Urinary bladder (tissue), 4 donors: Measurements from ENCODE around the gene DGKD. TPM values are rescaled to one million over a fixed set of nuclear protein-coding genes. Genes with fewer than 3 reads are reported as not detected.
"Not testable (repeated sequence)": the region's sequence is repeated elsewhere in the genome, so short reads cannot be mapped to it uniquely, and the experiment has no call there.

Experiments
- DNase-seq: peaks from one replicate; pipeline ENCODE4 v3.0.0-alpha.2; 2015; ENCODE audit errors: extremely low spot score
- H3K27ac ChIP-seq: one replicate; pipeline ENCODE4 v1.5.1; 2013; ENCODE audit warnings: low read depth, mild to moderate bottlenecking, moderate library complexity
- H3K36me3 ChIP-seq: one replicate; pipeline ENCODE4 v1.6.1; 2013; ENCODE audit warnings: mild to moderate bottlenecking, moderate library complexity; ENCODE audit not compliant: insufficient read depth
- H3K4me1 ChIP-seq: one replicate; pipeline ENCODE4 v1.6.1; 2013; ENCODE audit warnings: mild to moderate bottlenecking, moderate library complexity; ENCODE audit not compliant: insufficient read depth
- H3K4me3 ChIP-seq: one replicate; pipeline ENCODE4 v1.5.1; 2013; ENCODE audit warnings: low read depth, low read length
- WGBS: extraction: QIAGEN DNeasy Blood & Tissue Kit; methylation state at CpG from one replicate; pipeline ENCODE4 v1.1.7; 2013; 5-methylcytosine and 5-hydroxymethylcytosine counted together
- polyA plus RNA-seq: library from polyadenylated mRNA; stranded (reverse); fragments of 200-250 nt; gene quantifications from one replicate; pipeline ENCODE4 v1.2.3, GENCODE V29; 2013
- total RNA-seq: library from RNA; depleted of rRNA; stranded (reverse); fragments of >200 nt; gene quantifications from one replicate; pipeline ENCODE4 v1.2.3, GENCODE V29; 2014
- donor health status: healthy with polysubstance abuse.
- donor health status: healthy.

The DGKD gene
- total and polyA plus RNA-seq, 2 donors = 13.3 to 26.4 TPM

- DNase-seq = no peak
- H3K27ac ChIP-seq = no peak overlapping the region
- 75% methylated on average over 4 of the region's 4 CpGs for WGBS
- no peak overlapping the region for H3K4me3 ChIP-seq
- H3K36me3 ChIP-seq = no peaks in the 10 kb centered on the region
- no peaks in the 10 kb centered on the region for H3K4me1 ChIP-seq
Measured at GRCh38 chr2:233328922-233329321, 25.4 kb upstream of the DGKD start.

- Histone ChIP-seq H3K36me3 (no peaks in the 10 kb centered on the region), H3K4me3 (no peak overlapping the region), H3K4me1 (no peaks in the 10 kb centered on the region), H3K27ac (no peak overlapping the region)
- no peak for DNase-seq
- 70% methylated on average over 7 of the region's 7 CpGs for WGBS
Measured at GRCh38 chr2:233329489-233330135, 24.7 kb upstream of the DGKD start.

GRCh38 chr2:233331536-233331935 is 22.8 kb upstream of the DGKD start:
- 79% methylated on average over 15 of the region's 15 CpGs for WGBS
- H3K4me3 ChIP-seq = no peak overlapping the region
- no peaks in the 10 kb centered on the region for H3K36me3 ChIP-seq
- no peak for DNase-seq
- no peak overlapping the region for H3K27ac ChIP-seq
- H3K4me1 ChIP-seq = no peaks in the 10 kb centered on the region

GRCh38 chr2:233332125-233332524 is 22.2 kb upstream of the DGKD start:
- no peaks in the 10 kb centered on the region for H3K36me3 ChIP-seq
- no peak for DNase-seq
- no peak overlapping the region for H3K27ac ChIP-seq
- H3K4me3 ChIP-seq = no peak overlapping the region
- 78% methylated on average over 4 of the region's 4 CpGs for WGBS
- no peaks in the 10 kb centered on the region for H3K4me1 ChIP-seq

GRCh38 chr2:233334915-233335314 is 19.4 kb upstream of the DGKD start:
- no peak for DNase-seq
- 89% methylated on average over 11 of the region's 11 CpGs for WGBS
- Histone ChIP-seq H3K4me3 (no peak overlapping the region), H3K36me3 (no peaks in the 10 kb centered on the region), H3K27ac (no peak overlapping the region), H3K4me1 (no peaks in the 10 kb centered on the region)

GRCh38 chr2:233336091-233336490 is 18.2 kb upstream of the DGKD start:
- WGBS = 93% methylated on average over 13 of the region's 13 CpGs
- not testable (repeated sequence) for H3K4me1 ChIP-seq, H3K27ac ChIP-seq, DNase-seq, H3K36me3 ChIP-seq, H3K4me3 ChIP-seq

GRCh38 chr2:233336541-233336940 is 17.8 kb upstream of the DGKD start:
- WGBS = 87% methylated on average over 5 of the region's 5 CpGs
- no peak for DNase-seq
- no peaks in the 10 kb centered on the region for H3K4me1 ChIP-seq
- no peak overlapping the region for H3K4me3 ChIP-seq
- no peaks in the 10 kb centered on the region for H3K36me3 ChIP-seq
- no peak overlapping the region for H3K27ac ChIP-seq

- H3K4me3 ChIP-seq = no peak overlapping the region
- no peak overlapping the region for H3K27ac ChIP-seq
- DNase-seq = no peak
- no peaks in the 10 kb centered on the region for H3K36me3 ChIP-seq
- no peaks in the 10 kb centered on the region for H3K4me1 ChIP-seq
- WGBS = 70% methylated on average over 5 of the region's 5 CpGs
Measured at GRCh38 chr2:233338046-233338445, 16.2 kb upstream of the DGKD start.

GRCh38 chr2:233338812-233339368 is 15.4 kb upstream of the DGKD start:
- WGBS = 85% methylated on average over 3 of the region's 3 CpGs
- H3K4me1 ChIP-seq = no peaks in the 10 kb centered on the region
- H3K4me3 ChIP-seq = no peak overlapping the region
- H3K36me3 ChIP-seq = no peaks in the 10 kb centered on the region
- no peak overlapping the region for H3K27ac ChIP-seq
- DNase-seq = no peak

GRCh38 chr2:233339427-233339826 is 14.9 kb upstream of the DGKD start:
- DNase-seq = no peak
- 40% methylated on average over 3 of the region's 3 CpGs for WGBS
- H3K36me3 ChIP-seq = no peaks in the 10 kb centered on the region
- H3K27ac ChIP-seq = no peak overlapping the region
- H3K4me1 ChIP-seq = no peaks in the 10 kb centered on the region
- H3K4me3 ChIP-seq = no peak overlapping the region

GRCh38 chr2:233341296-233341695 is 13.0 kb upstream of the DGKD start:
- no peak for DNase-seq
- Histone ChIP-seq H3K36me3 (no peaks in the 10 kb centered on the region), H3K27ac (no peak overlapping the region), H3K4me3 (no peak overlapping the region), H3K4me1 (no peaks in the 10 kb centered on the region)
- 98% methylated on average over 3 of the region's 3 CpGs for WGBS

GRCh38 chr2:233342301-233342700 is 12.0 kb upstream of the DGKD start:
- 70% methylated on average over 5 of the region's 5 CpGs for WGBS
- Histone ChIP-seq H3K4me1 (no peaks in the 10 kb centered on the region), H3K36me3 (no peaks in the 10 kb centered on the region), H3K27ac (no peak overlapping the region), H3K4me3 (no peak overlapping the region)
- DNase-seq = no peak

GRCh38 chr2:233343171-233343705 is 11.1 kb upstream of the DGKD start:
- no peak overlapping the region for H3K4me3 ChIP-seq
- H3K36me3 ChIP-seq = no peaks in the 10 kb centered on the region
- WGBS = 89% methylated on average over 15 of the region's 15 CpGs
- no peaks in the 10 kb centered on the region for H3K4me1 ChIP-seq
- DNase-seq = no peak
- H3K27ac ChIP-seq = no peak overlapping the region

GRCh38 chr2:233346376-233346775 is 7.9 kb upstream of the DGKD start:
- Histone ChIP-seq H3K4me3 (no peak overlapping the region), H3K36me3 (no peaks in the 10 kb centered on the region), H3K27ac (no peak overlapping the region), H3K4me1 (no peaks in the 10 kb centered on the region)
- 89% methylated on average over 12 of the region's 12 CpGs for WGBS
- DNase-seq = no peak
